Lower lobe of right lung (tissue), 2 donors: Measurements from ENCODE around the gene GLI1. TPM values are rescaled to one million over a fixed set of nuclear protein-coding genes. Genes with fewer than 3 reads are reported as not detected.

Source experiments
- ATAC-seq, 2 donors: fragments of 200-7000 bp; cut with Tn5 transposase; one replicate each; pipeline ENCODE4 v1.9.1; 2020 to 2022; ENCODE audit warnings: mild to moderate bottlenecking in 2 of 2, moderate library complexity in 2 of 2
- DNase-seq: peaks from one replicate; pipeline ENCODE4 v3.0.0-alpha.2; 2020
- H3K27ac ChIP-seq: fragments of 200-600 bp; one replicate; pipeline ENCODE4 v1.8.0; 2022
- H3K27me3 ChIP-seq: fragments of 200-600 bp; one replicate; pipeline ENCODE4 v1.8.0; 2022; ENCODE audit warnings: low read depth
- H3K36me3 ChIP-seq: fragments of 200-600 bp; one replicate; pipeline ENCODE4 v1.8.0; 2022; ENCODE audit warnings: mild to moderate bottlenecking
- H3K4me1 ChIP-seq: fragments of 200-600 bp; one replicate; pipeline ENCODE4 v1.8.0; 2022
- H3K4me3 ChIP-seq: fragments of 200-600 bp; one replicate; pipeline ENCODE4 v1.8.0; 2022; ENCODE audit warnings: mild to moderate bottlenecking
- H3K9me3 ChIP-seq: fragments of 200-600 bp; one replicate; pipeline ENCODE4 v1.8.0; 2022
- intact Hi-C: fragments of 100-400 bp; cut with DNase I; formaldehyde crosslinking; loops from one replicate; pipeline ENCODE4 v1.11.0; 2022
- total RNA-seq: library from RNA; stranded (reverse); fragmentation: NEBNext Ultra II Directional; extraction: Animal tissue kit (Norgen Biotek cat#: 25700); gene quantifications from one replicate; pipeline ENCODE4 v1.2.1, GENCODE V29; 2021
- TF ChIP-seq, protein P1 (sequence below): fragments of 200-600 bp; IDR thresholded peaks from one replicate; pipeline ENCODE4 v1.8.0; 2022; ENCODE audit warnings: antibody characterized with exemption, mild to moderate bottlenecking
- donor health status: DM: no; HTN: yes; CAD: no; lungs with severe emphysema.

GLI1 gene
- total RNA-seq, 1 donor from 2014 or later, result 0.21 TPM

DNA sequence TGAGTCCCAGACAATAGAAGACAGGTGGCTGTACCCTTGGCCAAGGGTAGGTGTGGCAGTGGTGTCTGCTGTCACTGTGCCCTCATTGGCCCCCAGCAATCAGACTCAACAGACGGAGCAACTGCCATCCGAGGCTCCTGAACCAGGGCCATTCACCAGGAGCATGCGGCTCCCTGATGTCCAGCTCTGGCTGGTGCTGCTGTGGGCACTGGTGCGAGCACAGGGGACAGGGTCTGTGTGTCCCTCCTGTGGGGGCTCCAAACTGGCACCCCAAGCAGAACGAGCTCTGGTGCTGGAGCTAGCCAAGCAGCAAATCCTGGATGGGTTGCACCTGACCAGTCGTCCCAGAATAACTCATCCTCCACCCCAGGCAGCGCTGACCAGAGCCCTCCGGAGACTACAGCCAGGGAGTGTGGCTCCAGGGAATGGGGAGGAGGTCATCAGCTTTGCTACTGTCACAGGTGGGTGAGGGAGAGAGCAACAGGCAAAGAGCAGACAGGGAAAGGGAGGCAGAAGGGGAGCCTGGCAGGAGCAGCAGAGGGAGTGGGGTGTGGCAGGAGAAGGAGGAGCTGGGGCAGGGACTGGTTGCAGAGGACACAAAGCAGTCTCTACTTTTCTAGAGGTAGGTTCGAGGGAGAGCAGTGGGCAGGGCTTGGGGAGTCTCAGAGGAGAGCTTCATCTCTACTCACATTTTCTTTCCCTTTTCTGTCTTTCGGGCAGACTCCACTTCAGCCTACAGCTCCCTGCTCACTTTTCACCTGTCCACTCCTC is 4.0 kb upstream of the GLI1 start:
- Histone ChIP-seq H3K27ac (no peak overlapping the region), H3K27me3 (peaks cover 5% of the 10 kb centered on the region), H3K9me3 (no peaks in the 10 kb centered on the region), H3K36me3 (no peaks in the 10 kb centered on the region), H3K4me1 (peaks cover 15% of the 10 kb centered on the region), H3K4me3 (no peak overlapping the region)
- no peak for ATAC-seq
- intact Hi-C loops, result no loop called here
- DNase-seq, result no peak
- TF ChIP-seq, protein P1, sequence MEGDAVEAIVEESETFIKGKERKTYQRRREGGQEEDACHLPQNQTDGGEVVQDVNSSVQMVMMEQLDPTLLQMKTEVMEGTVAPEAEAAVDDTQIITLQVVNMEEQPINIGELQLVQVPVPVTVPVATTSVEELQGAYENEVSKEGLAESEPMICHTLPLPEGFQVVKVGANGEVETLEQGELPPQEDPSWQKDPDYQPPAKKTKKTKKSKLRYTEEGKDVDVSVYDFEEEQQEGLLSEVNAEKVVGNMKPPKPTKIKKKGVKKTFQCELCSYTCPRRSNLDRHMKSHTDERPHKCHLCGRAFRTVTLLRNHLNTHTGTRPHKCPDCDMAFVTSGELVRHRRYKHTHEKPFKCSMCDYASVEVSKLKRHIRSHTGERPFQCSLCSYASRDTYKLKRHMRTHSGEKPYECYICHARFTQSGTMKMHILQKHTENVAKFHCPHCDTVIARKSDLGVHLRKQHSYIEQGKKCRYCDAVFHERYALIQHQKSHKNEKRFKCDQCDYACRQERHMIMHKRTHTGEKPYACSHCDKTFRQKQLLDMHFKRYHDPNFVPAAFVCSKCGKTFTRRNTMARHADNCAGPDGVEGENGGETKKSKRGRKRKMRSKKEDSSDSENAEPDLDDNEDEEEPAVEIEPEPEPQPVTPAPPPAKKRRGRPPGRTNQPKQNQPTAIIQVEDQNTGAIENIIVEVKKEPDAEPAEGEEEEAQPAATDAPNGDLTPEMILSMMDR, result no peak

DNA sequence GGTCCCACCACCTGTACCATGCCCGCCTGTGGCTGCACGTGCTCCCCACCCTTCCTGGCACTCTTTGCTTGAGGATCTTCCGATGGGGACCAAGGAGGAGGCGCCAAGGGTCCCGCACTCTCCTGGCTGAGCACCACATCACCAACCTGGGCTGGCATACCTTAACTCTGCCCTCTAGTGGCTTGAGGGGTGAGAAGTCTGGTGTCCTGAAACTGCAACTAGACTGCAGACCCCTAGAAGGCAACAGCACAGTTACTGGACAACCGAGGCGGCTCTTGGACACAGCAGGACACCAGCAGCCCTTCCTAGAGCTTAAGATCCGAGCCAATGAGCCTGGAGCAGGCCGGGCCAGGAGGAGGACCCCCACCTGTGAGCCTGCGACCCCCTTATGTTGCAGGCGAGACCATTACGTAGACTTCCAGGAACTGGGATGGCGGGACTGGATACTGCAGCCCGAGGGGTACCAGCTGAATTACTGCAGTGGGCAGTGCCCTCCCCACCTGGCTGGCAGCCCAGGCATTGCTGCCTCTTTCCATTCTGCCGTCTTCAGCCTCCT is 3.4 kb upstream of the GLI1 start:
- no peak for DNase-seq
- Histone ChIP-seq H3K27ac (no peak overlapping the region), H3K27me3 (peaks cover 5% of the 10 kb centered on the region), H3K4me3 (no peak overlapping the region), H3K4me1 (peaks cover 21% of the 10 kb centered on the region), H3K9me3 (no peaks in the 10 kb centered on the region), H3K36me3 (no peaks in the 10 kb centered on the region)
- intact Hi-C loops, result no loop called here
- TF ChIP-seq, protein P1, result peak; percentile 45
- ATAC-seq, result no peak

DNA sequence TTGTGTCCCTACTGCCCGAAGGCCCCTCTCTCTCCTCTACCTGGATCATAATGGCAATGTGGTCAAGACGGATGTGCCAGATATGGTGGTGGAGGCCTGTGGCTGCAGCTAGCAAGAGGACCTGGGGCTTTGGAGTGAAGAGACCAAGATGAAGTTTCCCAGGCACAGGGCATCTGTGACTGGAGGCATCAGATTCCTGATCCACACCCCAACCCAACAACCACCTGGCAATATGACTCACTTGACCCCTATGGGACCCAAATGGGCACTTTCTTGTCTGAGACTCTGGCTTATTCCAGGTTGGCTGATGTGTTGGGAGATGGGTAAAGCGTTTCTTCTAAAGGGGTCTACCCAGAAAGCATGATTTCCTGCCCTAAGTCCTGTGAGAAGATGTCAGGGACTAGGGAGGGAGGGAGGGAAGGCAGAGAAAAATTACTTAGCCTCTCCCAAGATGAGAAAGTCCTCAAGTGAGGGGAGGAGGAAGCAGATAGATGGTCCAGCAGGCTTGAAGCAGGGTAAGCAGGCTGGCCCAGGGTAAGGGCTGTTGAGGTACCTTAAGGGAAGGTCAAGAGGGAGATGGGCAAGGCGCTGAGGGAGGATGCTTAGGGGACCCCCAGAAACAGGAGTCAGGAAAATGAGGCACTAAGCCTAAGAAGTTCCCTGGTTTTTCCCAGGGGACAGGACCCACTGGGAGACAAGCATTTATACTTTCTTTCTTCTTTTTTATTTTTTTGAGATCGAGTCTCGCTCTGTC is 2.7 kb upstream of the GLI1 start:
- DNase-seq (no peak), ATAC-seq (no peak)
- H3K27me3 ChIP-seq, result peaks cover 5% of the 10 kb centered on the region
- H3K4me3 ChIP-seq, result no peak overlapping the region
- peaks cover 28% of the 10 kb centered on the region for H3K4me1 ChIP-seq
- intact Hi-C loops, result no loop called here
- TF ChIP-seq, protein P1, result no peak
- no peaks in the 10 kb centered on the region for H3K9me3 ChIP-seq
- H3K36me3 ChIP-seq, result no peaks in the 10 kb centered on the region
- no peak overlapping the region for H3K27ac ChIP-seq

DNA sequence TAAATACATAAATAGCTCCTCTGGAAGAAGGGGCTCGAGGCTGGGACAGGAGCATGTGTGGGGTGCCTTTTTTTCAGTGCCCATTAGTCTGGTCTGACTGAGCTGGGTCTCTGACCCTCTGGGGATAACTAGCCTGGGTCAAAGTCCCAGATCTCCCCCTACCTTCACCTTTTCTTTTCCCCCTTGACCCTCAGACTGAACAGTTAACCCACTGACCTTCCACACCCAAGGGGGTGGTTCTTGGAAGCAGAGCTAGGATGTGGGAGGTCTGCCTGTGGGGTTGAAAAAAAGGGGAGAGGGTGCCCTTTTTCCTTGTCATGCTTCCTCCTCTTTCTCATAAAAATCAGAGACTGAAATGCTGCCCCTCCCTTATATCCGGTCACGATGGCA is 925 bp upstream of the GLI1 start:
- TF ChIP-seq, protein P1, result no peak
- Histone ChIP-seq H3K9me3 (no peaks in the 10 kb centered on the region), H3K27ac (peak overlapping the region; percentile 80), H3K4me1 (peaks cover 36% of the 10 kb centered on the region), H3K4me3 (peak overlapping the region; percentile 83), H3K27me3 (peaks cover 5% of the 10 kb centered on the region), H3K36me3 (no peaks in the 10 kb centered on the region)
- ATAC-seq (no peak), DNase-seq (no peak)
- intact Hi-C loops, result no loop called here

DNA sequence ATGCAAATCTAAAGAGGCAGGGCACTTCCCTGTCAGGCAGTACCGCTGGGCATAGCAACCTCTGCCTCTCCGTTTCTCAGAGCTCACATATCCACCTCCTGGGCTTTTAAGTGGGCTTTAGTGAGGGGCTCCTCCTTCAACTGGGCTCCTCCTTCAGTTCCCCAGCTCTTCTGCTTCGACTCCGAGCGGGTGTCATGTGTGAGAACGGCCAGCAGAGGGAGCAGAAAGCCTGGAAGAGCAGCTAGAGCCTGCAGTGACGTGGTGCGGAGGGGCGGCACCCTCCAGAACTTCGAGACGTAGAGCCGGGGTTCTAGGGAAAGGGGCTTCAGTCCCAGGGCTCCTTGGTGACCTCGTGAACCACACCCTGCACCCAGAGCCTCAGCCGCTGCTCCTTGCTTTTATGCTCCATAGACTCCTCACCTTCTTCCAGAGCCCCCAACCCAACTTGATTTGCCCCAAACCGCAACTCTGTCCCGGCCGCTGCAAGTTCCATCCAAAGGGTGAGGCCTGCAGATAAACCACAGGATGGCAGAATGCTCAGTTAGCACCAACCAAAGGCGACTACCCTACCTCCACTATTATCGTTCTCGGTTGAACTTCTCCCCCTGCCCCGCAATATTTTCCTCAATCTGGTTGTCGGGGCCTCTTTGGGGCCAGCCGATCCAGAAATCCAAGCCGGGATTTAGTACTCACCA is 383 bp upstream of the GLI1 start:
- ATAC-seq, result peak; percentile 88
- H3K27ac ChIP-seq, result peak overlapping the region; percentile 80
- intact Hi-C loops, result no loop called here

More for the DNA sequence above, 383 bp upstream of the GLI1 start:
- Histone ChIP-seq H3K36me3 (no peaks in the 10 kb centered on the region), H3K27me3 (peaks cover 5% of the 10 kb centered on the region), H3K4me1 (peaks cover 36% of the 10 kb centered on the region), H3K4me3 (peak overlapping the region; percentile 83), H3K9me3 (no peaks in the 10 kb centered on the region)
- DNase-seq, result peak; percentile 95
- TF ChIP-seq, protein P1, result peak; percentile 93
